Endothelial cell of umbilical vein (primary cell): ENCODE results near the gene RAB44. TPM values are rescaled to one million over a fixed set of nuclear protein-coding genes. Genes with fewer than 3 reads are reported as not detected.

Experiments used
- BruUV-seq: library from RNA; stranded (reverse); fragments of 400-500 nt; replicated peaks from 2 replicates; lab custom pipeline; 2021; lab: Mats Ljungman, UMichigan
- CTCF ChIA-PET: fragments of 300-600, 350-600 bp; sonication (Branson Sonifier 250); formaldehyde crosslinking; loops from one replicate; lab custom pipeline; 2021; ENCODE audit warnings: antibody characterized with exemption, inconsistent platforms; lab: Charles Lee
- POLR2A ChIA-PET: fragments of 300-600, 350-600 bp; sonication (Branson Sonifier 250); formaldehyde crosslinking; loops from one replicate; lab custom pipeline; 2021; ENCODE audit warnings: antibody characterized with exemption, inconsistent platforms; lab: Charles Lee
- DNase-seq: peaks from one replicate; pipeline ENCODE4 v3.0.0-alpha.2; 2011; ENCODE audit warnings: low read depth, low spot score
- FAIRE-seq: peaks from 2 replicates; lab custom pipeline; 2011; peaks lifted over from hg19 to GRCh38; lab: Jason Lieb, UNC
- H2AFZ ChIP-seq: 2 replicates; pipeline ENCODE4 v1.6.0; 2012; ENCODE audit warnings: low read depth, low read length, control low read depth, inconsistent platforms
- H3K27ac ChIP-seq: 2 replicates; pipeline ENCODE4 v1.5.1; 2011; ENCODE audit warnings: low read depth, mild to moderate bottlenecking, control low read depth, low read length, moderate library complexity; ENCODE audit not compliant: insufficient read depth
- H3K27me3 ChIP-seq, 2 experiments: 2 replicates each; pipeline versions ENCODE4 v1.6.0 to v1.6.1; 2011; ENCODE audit warnings: low read length in 2 of 2, mixed read lengths in 1 of 2; ENCODE audit not compliant: control insufficient read depth in 2 of 2, insufficient read depth in 2 of 2
- H3K36me3 ChIP-seq, 2 experiments: 2 replicates in 1 of 2; 3 replicates in 1 of 2; pipeline ENCODE4 v1.5.1; 2011; ENCODE audit warnings: low read length in 2 of 2, mild to moderate bottlenecking in 1 of 2, moderate library complexity in 1 of 2; ENCODE audit not compliant: control insufficient read depth in 2 of 2, insufficient read depth in 2 of 2; ENCODE audit errors: extremely low read depth in 1 of 2
- H3K4me1 ChIP-seq: 3 replicates; pipeline ENCODE4 v1.5.1; 2011; ENCODE audit warnings: mild to moderate bottlenecking, low read length; ENCODE audit not compliant: control insufficient read depth, insufficient read depth; ENCODE audit errors: extremely low read depth
- H3K4me2 ChIP-seq: 2 replicates; pipeline ENCODE4 v1.6.1; 2011; ENCODE audit warnings: low read length, control low read depth, mixed read lengths; ENCODE audit not compliant: insufficient read depth
- H3K4me3 ChIP-seq, 3 experiments: fragments of 200-600 bp in 1 of 3; sonication (generic), shearing (Covaris generic) in 1 of 3; replicated peaks in 1 of 3; 2 replicates each; pipeline ENCODE4 v1.5.1; 2011 to 2016; ENCODE audit warnings: control low read depth in 3 of 3, low read length in 3 of 3, mild to moderate bottlenecking in 2 of 3, inconsistent platforms in 1 of 3, low read depth in 1 of 3, moderate library complexity in 1 of 3; ENCODE audit not compliant: insufficient read depth in 1 of 3
- H3K79me2 ChIP-seq: 2 replicates; pipeline ENCODE4 v1.6.0; 2012; ENCODE audit warnings: low read length, inconsistent platforms; ENCODE audit not compliant: control insufficient read depth, insufficient read depth
- H3K9ac ChIP-seq: replicated peaks from 2 replicates; pipeline ENCODE3; 2011; ENCODE audit warnings: low read length, control low read depth; ENCODE audit not compliant: insufficient read depth; ENCODE audit errors: extremely low read depth
- H3K9me1 ChIP-seq: replicated peaks from 3 replicates; pipeline ENCODE4 v1.6.0; 2011; ENCODE audit warnings: mild to moderate bottlenecking, low read length; ENCODE audit not compliant: control insufficient read depth, insufficient read depth; ENCODE audit errors: extremely low read depth
- H3K9me3 ChIP-seq: replicated peaks from 2 replicates; pipeline ENCODE4 v1.5.1; 2012; ENCODE audit warnings: low read length, inconsistent platforms; ENCODE audit not compliant: control insufficient read depth, insufficient read depth
- H4K20me1 ChIP-seq: replicated peaks from 2 replicates; pipeline ENCODE3; 2011; ENCODE audit warnings: mild to moderate bottlenecking, low read length; ENCODE audit not compliant: control insufficient read depth, insufficient read depth; ENCODE audit errors: extremely low read depth
- EZH2 ChIP-seq: IDR thresholded peaks from 2 replicates; pipeline ENCODE4 v1.6.1; 2012; ENCODE audit warnings: borderline replicate concordance, low read depth, mild to moderate bottlenecking, moderate library complexity, low read length, inconsistent platforms; ENCODE audit not compliant: severe bottlenecking
- FOS ChIP-seq: IDR thresholded peaks from 2 replicates; pipeline ENCODE4 v1.6.1; 2011; ENCODE audit warnings: mild to moderate bottlenecking, low read length, moderate library complexity, borderline replicate concordance; ENCODE audit not compliant: insufficient read depth
- GATA2 ChIP-seq: IDR thresholded peaks from 2 replicates; pipeline ENCODE4 v1.7.0; 2011; ENCODE audit warnings: low read depth, mild to moderate bottlenecking, moderate library complexity, mixed read lengths, low read length; ENCODE audit not compliant: insufficient read length, insufficient read depth
- JUN ChIP-seq: IDR thresholded peaks from 2 replicates; pipeline ENCODE4 v1.6.1; 2011; ENCODE audit warnings: borderline replicate concordance, low read depth; ENCODE audit not compliant: insufficient read length, insufficient read depth
- MYC ChIP-seq: IDR thresholded peaks from one replicate; pipeline ENCODE4 v1.6.1; 2011; ENCODE audit warnings: mild to moderate bottlenecking, low read depth, low read length
- POLR2A ChIP-seq: IDR thresholded peaks from 2 replicates; pipeline ENCODE4 v1.6.1; 2012; ENCODE audit warnings: low read depth, mild to moderate bottlenecking, control low read depth, low read length
- POLR2AphosphoS5 ChIP-seq: IDR thresholded peaks from 2 replicates; pipeline ENCODE4 v1.6.1; 2012; ENCODE audit warnings: low read depth, mild to moderate bottlenecking, control low read depth, low read length, moderate library complexity; ENCODE audit not compliant: insufficient read depth
- dilution Hi-C: fragments of 300-500 bp; cut with MboI; formaldehyde crosslinking; loops from one replicate; pipeline ENCODE4 v1.15.0; 2019; ENCODE audit warnings: low sequenced_read_pairs; ENCODE audit not compliant: extremely low pct_ligation_motif_present
- intact Hi-C: fragments of 100-400 bp; cut with micrococcal nuclease; formaldehyde crosslinking; loops from one replicate; pipeline ENCODE4 v1.10.0; 2022
- polyA plus RNA-seq, 4 experiments: library from polyadenylated mRNA; depleted of rRNA in 3 of 4; stranded (reverse) in 3 of 4; unstranded in 1 of 4; fragments of >200 nt; gene quantifications; 2 replicates each; pipeline versions ENCODE4 v1.2.1 to v1.2.3, GENCODE V29; 2011 to 2012; ENCODE audit warnings: missing spikeins in 1 of 4
- total RNA-seq: library from RNA; stranded (reverse); gene quantifications from 2 replicates; pipeline ENCODE4 v1.2.3, GENCODE V29; 2021
- TF ChIP-seq, protein P1 (sequence below): IDR thresholded peaks from 2 replicates; pipeline ENCODE4 v1.6.1; 2011; ENCODE audit not compliant: insufficient read depth, insufficient read length
- TF ChIP-seq, protein P2 (sequence below), 2 donors: IDR thresholded peaks; 1 replicate in 1 of 2; 2 replicates in 1 of 2; pipeline ENCODE4 v1.5.1; 2011; ENCODE audit warnings: low read length in 2 of 2, mild to moderate bottlenecking in 2 of 2, moderate library complexity in 2 of 2, control low read depth in 1 of 2, inconsistent platforms in 1 of 2, low read depth in 1 of 2; ENCODE audit not compliant: insufficient read depth in 1 of 2; ENCODE audit errors: extremely low read depth in 1 of 2

Gene RAB44
- total and polyA plus RNA-seq, 2 donors (not counting 3 experiments of a cell fraction or from before 2014, with no cell fraction given): 0.03 to 0.11 TPM

DNA sequence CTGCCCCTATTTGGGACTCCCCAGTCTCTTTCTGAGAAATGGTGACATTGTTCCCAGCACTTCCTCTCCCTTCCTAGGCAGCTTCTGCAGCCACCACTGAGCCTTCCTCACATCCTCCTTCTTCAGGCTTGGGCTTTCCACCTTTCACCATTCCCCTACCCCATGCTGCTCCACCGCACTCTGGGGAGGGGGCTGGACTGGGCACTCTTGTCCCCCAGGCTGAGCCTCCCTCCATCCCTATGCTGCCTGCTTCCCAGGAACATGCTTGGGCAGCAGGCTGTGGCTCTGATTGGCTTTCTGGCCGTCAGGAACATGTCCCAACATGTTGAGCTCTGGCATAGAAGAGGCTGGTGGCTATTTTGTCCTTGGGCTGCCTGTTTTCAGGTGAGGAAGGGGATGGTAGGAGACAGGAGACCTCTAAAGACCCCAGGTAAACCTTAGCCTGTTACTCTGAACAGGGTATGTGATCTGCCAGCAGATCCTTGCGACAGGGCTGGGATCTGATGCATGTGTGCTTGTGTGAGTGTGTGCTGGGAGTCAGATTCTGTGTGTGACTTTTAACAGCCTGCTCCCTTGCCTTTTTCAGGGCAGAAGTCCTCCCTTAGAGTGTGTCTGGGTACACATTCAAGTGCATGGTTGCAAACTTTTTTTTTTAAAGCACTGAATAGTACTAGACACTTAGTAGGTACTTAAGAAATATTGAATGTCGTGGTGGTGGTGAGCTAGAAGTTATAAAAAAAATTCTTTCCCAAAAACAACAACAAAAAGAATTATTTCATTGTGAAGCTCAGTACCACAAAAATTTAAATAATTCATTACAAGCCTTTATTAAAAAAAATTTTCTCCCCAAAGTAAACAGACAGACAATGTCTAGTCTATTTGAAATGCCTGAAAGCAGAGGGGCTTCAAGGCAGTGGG, 21.2 kb upstream of the RAB44 start:
- Histone ChIP-seq H3K27ac (peak overlapping the region; percentile 58), H3K36me3 (no peaks in the 10 kb centered on the region), H4K20me1 (no peaks in the 10 kb centered on the region), H3K9me1 (no peaks in the 10 kb centered on the region), H3K4me3 (no peak overlapping the region), H3K9me3 (no peaks in the 10 kb centered on the region), H3K9ac (peak overlapping the region; percentile 46), H3K4me1 (peaks cover 26% of the 10 kb centered on the region), H3K27me3 (no peaks in the 10 kb centered on the region), H3K79me2 (peaks cover 20% of the 10 kb centered on the region), H2AFZ (peak overlapping the region; percentile 47), H3K4me2 (no peak overlapping the region)
- intact Hi-C loops: loop anchor here (2.0 to 5.0 kb wide), 2 partner anchors 28 to 196 kb away; partner anchors contain the start of gene PPIL1
- CTCF ChIA-PET: interaction anchor here (0.6 to 5.8 kb wide), 6 partner anchors 8 to 68 kb away, joined by 3 to 44 read pairs (median 4); no protein-coding TSS in a partner anchor
- dilution Hi-C loops: no loop called here
- POLR2A ChIA-PET: interaction anchor here (1.0 kb wide), 1 partner anchor 48 kb away, joined by 5 read pairs; no protein-coding TSS in a partner anchor
- no peak for TF ChIP-seq POLR2AphosphoS5
- no peak for TF ChIP-seq JUN
- TF ChIP-seq, protein P1, sequence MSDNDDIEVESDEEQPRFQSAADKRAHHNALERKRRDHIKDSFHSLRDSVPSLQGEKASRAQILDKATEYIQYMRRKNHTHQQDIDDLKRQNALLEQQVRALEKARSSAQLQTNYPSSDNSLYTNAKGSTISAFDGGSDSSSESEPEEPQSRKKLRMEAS: no peak
- no peak for TF ChIP-seq EZH2
- TF ChIP-seq, protein P2, sequence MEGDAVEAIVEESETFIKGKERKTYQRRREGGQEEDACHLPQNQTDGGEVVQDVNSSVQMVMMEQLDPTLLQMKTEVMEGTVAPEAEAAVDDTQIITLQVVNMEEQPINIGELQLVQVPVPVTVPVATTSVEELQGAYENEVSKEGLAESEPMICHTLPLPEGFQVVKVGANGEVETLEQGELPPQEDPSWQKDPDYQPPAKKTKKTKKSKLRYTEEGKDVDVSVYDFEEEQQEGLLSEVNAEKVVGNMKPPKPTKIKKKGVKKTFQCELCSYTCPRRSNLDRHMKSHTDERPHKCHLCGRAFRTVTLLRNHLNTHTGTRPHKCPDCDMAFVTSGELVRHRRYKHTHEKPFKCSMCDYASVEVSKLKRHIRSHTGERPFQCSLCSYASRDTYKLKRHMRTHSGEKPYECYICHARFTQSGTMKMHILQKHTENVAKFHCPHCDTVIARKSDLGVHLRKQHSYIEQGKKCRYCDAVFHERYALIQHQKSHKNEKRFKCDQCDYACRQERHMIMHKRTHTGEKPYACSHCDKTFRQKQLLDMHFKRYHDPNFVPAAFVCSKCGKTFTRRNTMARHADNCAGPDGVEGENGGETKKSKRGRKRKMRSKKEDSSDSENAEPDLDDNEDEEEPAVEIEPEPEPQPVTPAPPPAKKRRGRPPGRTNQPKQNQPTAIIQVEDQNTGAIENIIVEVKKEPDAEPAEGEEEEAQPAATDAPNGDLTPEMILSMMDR (IDR thresholded peaks at IDR 0.05; ENCODE audit: extremely low read depth in 1 of 2, insufficient read depth in 1 of 2, low read depth in 1 of 2, low read length in 2 of 2): no peak
- TF ChIP-seq FOS: no peak
- TF ChIP-seq GATA2: no peak
- no peak for TF ChIP-seq POLR2A
- no peak for TF ChIP-seq MYC
- FAIRE-seq (peak; percentile 84), DNase-seq (peak; percentile 67)
- BruUV-seq: no TSS peak
